ENCODE results near the gene FGF18. TPM values are rescaled to one million over a fixed set of nuclear protein-coding genes. Genes with fewer than 3 reads are reported as not detected.

The FGF18 gene
- total and polyA plus RNA-seq, 4 donors = 1.8 to 3.4 (median 2.5) TPM

- Histone ChIP-seq H3K27me3 (ENCODE audit: control insufficient read depth in 3 of 3, insufficient read depth in 3 of 3, low read length in 2 of 3) (peaks cover 0 to 6% (median 3%) of the 10 kb centered on the region in 3 donors), H3K9ac (ENCODE audit: insufficient read depth in 1 of 2, low read length in 2 of 2) (no peak overlapping the region), H3K9me3 (ENCODE audit: control insufficient read depth in 4 of 4, insufficient read depth in 3 of 4, low read length in 3 of 4) (no peaks in the 10 kb centered on the region), H3K4me3 (no peak overlapping the region), H3K36me3 (ENCODE audit: control insufficient read depth in 4 of 4, insufficient read depth in 4 of 4, low read length in 4 of 4) (no peaks in the 10 kb centered on the region), H3K4me1 (ENCODE audit: control insufficient read depth in 5 of 5, insufficient read depth in 5 of 5, low read length in 5 of 5) (peaks cover 0 to 31% (median 5%) of the 10 kb centered on the region in 5 donors), H3K27ac (ENCODE audit: low read depth in 1 of 2, low read length in 1 of 2) (peak overlapping the region in 1 of 2 donors; percentile 30)
- ATAC-seq (ENCODE audit: insufficient read depth, low FRiP score) (no peak), DNase-seq (no peak)
- TF ChIP-seq, protein P1, sequence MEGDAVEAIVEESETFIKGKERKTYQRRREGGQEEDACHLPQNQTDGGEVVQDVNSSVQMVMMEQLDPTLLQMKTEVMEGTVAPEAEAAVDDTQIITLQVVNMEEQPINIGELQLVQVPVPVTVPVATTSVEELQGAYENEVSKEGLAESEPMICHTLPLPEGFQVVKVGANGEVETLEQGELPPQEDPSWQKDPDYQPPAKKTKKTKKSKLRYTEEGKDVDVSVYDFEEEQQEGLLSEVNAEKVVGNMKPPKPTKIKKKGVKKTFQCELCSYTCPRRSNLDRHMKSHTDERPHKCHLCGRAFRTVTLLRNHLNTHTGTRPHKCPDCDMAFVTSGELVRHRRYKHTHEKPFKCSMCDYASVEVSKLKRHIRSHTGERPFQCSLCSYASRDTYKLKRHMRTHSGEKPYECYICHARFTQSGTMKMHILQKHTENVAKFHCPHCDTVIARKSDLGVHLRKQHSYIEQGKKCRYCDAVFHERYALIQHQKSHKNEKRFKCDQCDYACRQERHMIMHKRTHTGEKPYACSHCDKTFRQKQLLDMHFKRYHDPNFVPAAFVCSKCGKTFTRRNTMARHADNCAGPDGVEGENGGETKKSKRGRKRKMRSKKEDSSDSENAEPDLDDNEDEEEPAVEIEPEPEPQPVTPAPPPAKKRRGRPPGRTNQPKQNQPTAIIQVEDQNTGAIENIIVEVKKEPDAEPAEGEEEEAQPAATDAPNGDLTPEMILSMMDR (IDR thresholded peaks at IDR 0.05; ENCODE audit: control extremely low read depth, extremely low read depth) = no peak
- WGBS, 2 donors = 82 to 98% methylated on average over 2 of the region's 2 CpGs
These were observed 3.0 kb downstream of the FGF18 start for GRCh38 chr5:171422495-171422894.

DNA sequence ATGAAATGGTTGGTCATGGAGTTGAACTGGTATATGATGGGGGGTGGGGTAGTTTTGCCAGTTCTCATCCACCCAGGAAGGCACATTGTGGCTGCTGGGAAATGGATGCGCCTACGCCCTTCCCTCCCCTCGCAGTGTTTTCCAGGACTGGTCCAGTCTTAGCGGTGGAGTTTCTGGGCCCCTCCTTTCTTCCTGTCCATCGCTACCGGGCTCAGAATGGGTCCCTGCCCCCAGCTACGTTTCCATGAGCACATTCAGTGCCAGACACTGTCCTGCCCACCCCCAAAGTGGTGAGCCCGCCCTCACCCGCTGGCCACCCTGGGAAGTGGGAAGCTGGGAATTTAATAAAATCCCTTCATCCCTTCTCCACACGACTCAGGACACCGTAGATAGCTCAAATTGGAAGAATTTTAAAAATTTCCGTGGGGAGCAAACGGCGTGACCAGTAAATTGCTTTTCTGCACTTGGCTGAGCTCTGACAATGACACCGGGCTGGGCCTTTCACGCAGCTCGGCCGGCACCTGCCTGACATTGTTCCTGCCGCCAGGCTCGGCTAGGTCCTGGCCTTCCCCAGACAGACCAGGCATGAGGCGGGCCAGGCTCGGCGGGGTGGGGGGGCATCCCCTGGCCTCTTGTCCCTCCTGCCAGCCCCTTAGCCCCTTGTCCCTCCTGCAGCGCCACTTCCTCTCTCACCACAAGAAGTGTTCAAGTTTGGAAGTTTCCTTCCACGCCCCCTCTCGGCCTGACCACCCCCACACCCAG lies 3.6 kb downstream of the FGF18 start:
- no peak overlapping the region for H3K9ac ChIP-seq (ENCODE audit: insufficient read depth in 1 of 2, low read length in 2 of 2)
- DNase-seq (no peak), ATAC-seq (ENCODE audit: insufficient read depth, low FRiP score) (no peak)
- peak overlapping the region in 1 of 2 donors; percentile 30 for H3K27ac ChIP-seq (ENCODE audit: low read depth in 1 of 2, low read length in 1 of 2)
- no peak overlapping the region for H3K4me3 ChIP-seq
- WGBS, 2 donors = 84 to 87% methylated on average over 25 to 26 of the region's 26 CpGs
- TF ChIP-seq, protein P1 (IDR thresholded peaks at IDR 0.05; ENCODE audit: control extremely low read depth, extremely low read depth) = no peak
- peaks cover 0 to 36% (median 10%) of the 10 kb centered on the region in 5 donors for H3K4me1 ChIP-seq (ENCODE audit: control insufficient read depth in 5 of 5, insufficient read depth in 5 of 5, low read length in 5 of 5)
- H3K36me3 ChIP-seq (ENCODE audit: control insufficient read depth in 4 of 4, insufficient read depth in 4 of 4, low read length in 4 of 4) = no peaks in the 10 kb centered on the region
- no peaks in the 10 kb centered on the region for H3K9me3 ChIP-seq (ENCODE audit: control insufficient read depth in 4 of 4, insufficient read depth in 3 of 4, low read length in 3 of 4)
- H3K27me3 ChIP-seq (ENCODE audit: control insufficient read depth in 3 of 3, insufficient read depth in 3 of 3, low read length in 2 of 3) = peaks cover 0 to 6% (median 3%) of the 10 kb centered on the region in 3 donors

DNA sequence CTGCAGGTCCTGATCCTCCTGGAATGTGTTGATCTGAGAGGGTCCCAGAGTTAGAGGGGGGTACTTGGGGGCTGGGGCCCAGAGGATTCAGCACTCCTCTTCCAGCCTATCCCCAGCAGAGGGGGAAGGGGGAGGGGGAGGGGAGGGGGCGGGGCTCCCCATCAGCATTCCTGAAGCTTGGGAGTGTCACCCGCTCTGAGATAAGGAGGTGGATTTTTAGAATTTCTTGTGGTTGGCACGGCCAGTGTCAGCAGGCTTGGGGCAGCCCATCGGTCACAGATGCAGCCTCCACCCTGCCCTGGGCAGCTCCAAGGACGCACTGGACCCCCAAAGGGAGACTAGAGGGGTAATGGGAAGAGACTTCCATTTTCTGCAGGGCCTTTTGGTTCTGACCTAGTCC lies 5.3 kb downstream of the FGF18 start:
- no peaks in the 10 kb centered on the region for H3K36me3 ChIP-seq (ENCODE audit: control insufficient read depth in 4 of 4, insufficient read depth in 4 of 4, low read length in 4 of 4)
- no peak overlapping the region for H3K9ac ChIP-seq (ENCODE audit: insufficient read depth in 1 of 2, low read length in 2 of 2)
- no peak for DNase-seq
- no peak overlapping the region for H3K27ac ChIP-seq (ENCODE audit: low read depth in 1 of 2, low read length in 1 of 2)
- 58 to 68% methylated on average over 5 of the region's 5 CpGs for WGBS, 2 donors
- no peaks in the 10 kb centered on the region for H3K9me3 ChIP-seq (ENCODE audit: control insufficient read depth in 4 of 4, insufficient read depth in 3 of 4, low read length in 3 of 4)
- H3K27me3 ChIP-seq (ENCODE audit: control insufficient read depth in 3 of 3, insufficient read depth in 3 of 3, low read length in 2 of 3) = peaks cover 0 to 6% (median 3%) of the 10 kb centered on the region in 3 donors
- no peak for ATAC-seq (ENCODE audit: insufficient read depth, low FRiP score)
- TF ChIP-seq, protein P1 (IDR thresholded peaks at IDR 0.05; ENCODE audit: control extremely low read depth, extremely low read depth) = no peak
- no peak overlapping the region for H3K4me3 ChIP-seq
- H3K4me1 ChIP-seq (ENCODE audit: control insufficient read depth in 5 of 5, insufficient read depth in 5 of 5, low read length in 5 of 5) = peaks cover 0 to 29% (median 11%) of the 10 kb centered on the region in 5 donors

All from lung (tissue), 12 donors.